Peyer's patch (tissue), 4 donors: ENCODE measurements around the gene MYO18B.

Experiments used
- POLR2A ChIP-seq, 2 donors: fragments of 450-650 bp; IDR thresholded peaks; one replicate each; pipeline ENCODE4 v1.5.1; 2017; ENCODE audit warnings: antibody characterized with exemption in 2 of 2, mild to moderate bottlenecking in 2 of 2, moderate library complexity in 2 of 2
- TF ChIP-seq, protein P1 (sequence below), 6 experiments: fragments of 450-650 bp in 4 of 6; fragments of 200-600 bp in 2 of 6; sonication (generic) in 1 of 6; IDR thresholded peaks; one replicate each; pipeline ENCODE4 v1.5.1; 2017 to 2019; ENCODE audit warnings: antibody characterized with exemption in 6 of 6, mild to moderate bottlenecking in 3 of 6, moderate library complexity in 1 of 6

DNA sequence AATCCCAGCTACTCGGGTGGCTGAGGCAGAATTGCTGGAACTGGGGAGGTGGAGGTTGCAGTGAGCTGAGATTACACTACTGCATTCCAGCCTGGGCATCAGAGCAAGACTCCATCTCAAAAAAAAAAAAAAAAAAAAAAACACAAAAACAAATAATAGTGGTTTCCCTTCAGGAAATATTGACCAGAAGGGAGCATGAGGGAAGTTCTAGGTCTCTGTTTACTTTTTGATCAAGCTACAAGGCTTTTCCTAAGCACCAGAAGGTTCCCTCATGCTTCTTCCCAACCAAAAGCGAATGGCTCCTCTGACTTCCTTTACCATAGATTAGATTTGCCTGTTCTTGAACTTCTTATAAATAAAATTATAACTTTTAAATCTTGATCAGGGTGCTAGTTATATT, 18.3 kb downstream of the MYO18B start:
- TF ChIP-seq, protein P1, sequence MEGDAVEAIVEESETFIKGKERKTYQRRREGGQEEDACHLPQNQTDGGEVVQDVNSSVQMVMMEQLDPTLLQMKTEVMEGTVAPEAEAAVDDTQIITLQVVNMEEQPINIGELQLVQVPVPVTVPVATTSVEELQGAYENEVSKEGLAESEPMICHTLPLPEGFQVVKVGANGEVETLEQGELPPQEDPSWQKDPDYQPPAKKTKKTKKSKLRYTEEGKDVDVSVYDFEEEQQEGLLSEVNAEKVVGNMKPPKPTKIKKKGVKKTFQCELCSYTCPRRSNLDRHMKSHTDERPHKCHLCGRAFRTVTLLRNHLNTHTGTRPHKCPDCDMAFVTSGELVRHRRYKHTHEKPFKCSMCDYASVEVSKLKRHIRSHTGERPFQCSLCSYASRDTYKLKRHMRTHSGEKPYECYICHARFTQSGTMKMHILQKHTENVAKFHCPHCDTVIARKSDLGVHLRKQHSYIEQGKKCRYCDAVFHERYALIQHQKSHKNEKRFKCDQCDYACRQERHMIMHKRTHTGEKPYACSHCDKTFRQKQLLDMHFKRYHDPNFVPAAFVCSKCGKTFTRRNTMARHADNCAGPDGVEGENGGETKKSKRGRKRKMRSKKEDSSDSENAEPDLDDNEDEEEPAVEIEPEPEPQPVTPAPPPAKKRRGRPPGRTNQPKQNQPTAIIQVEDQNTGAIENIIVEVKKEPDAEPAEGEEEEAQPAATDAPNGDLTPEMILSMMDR (IDR thresholded peaks at IDR 0.05): no peak
- no peak for TF ChIP-seq POLR2A (IDR thresholded peaks at IDR 0.05)
